OCI-LY3 (cell line): ENCODE results near the gene TAOK2.
"Not testable (repeated sequence)": the region's sequence is repeated elsewhere in the genome, so short reads cannot be mapped to it uniquely, and the experiment has no call there.

ENCODE experiments used
- H2AFZ ChIP-seq: fragments of 200-600, 300-600 bp; shearing (Covaris generic); 2 replicates; pipeline ENCODE4 v1.6.0; 2014; ENCODE audit warnings: antibody characterized with exemption, low read depth, low read length
- H3K27ac ChIP-seq: fragments of 200-600, 300-600 bp; sonication (generic); 2 replicates; pipeline ENCODE4 v1.5.1; 2014; ENCODE audit warnings: mild to moderate bottlenecking, low read length, moderate library complexity, mixed read lengths
- H3K27me3 ChIP-seq: fragments of 200-600, 300-600 bp; sonication (generic); 2 replicates; pipeline ENCODE4 v1.6.1; 2014; ENCODE audit warnings: low read depth, low read length, mixed read lengths
- H3K36me3 ChIP-seq: fragments of 200-600, 300-600 bp; sonication (generic); replicated peaks from 2 replicates; pipeline ENCODE3; 2014; ENCODE audit warnings: low read depth, low read length, mixed read lengths
- H3K4me1 ChIP-seq: fragments of 300-600, 200-600 bp; sonication (generic); 2 replicates; pipeline ENCODE4 v1.6.1; 2014; ENCODE audit warnings: low read length, mixed read lengths
- H3K4me2 ChIP-seq: fragments of 200-600, 300-600 bp; sonication (generic); 2 replicates; pipeline ENCODE4 v1.6.1; 2014; ENCODE audit warnings: low read length, mixed read lengths
- H3K4me3 ChIP-seq: fragments of 300-600, 200-600 bp; sonication (generic); 2 replicates; pipeline ENCODE4 v1.5.1; 2014; ENCODE audit warnings: antibody characterized with exemption, mild to moderate bottlenecking, low read length, moderate library complexity
- H3K79me2 ChIP-seq: fragments of 300-600, 200-600 bp; shearing (Covaris generic); 2 replicates; pipeline ENCODE4 v1.6.1; 2014; ENCODE audit warnings: mild to moderate bottlenecking, low read length, mixed read lengths
- H3K9ac ChIP-seq: fragments of 300-600, 200-600 bp; shearing (Covaris generic); 2 replicates; pipeline ENCODE4 v1.6.0; 2014; ENCODE audit warnings: mild to moderate bottlenecking, low read length, moderate library complexity
- H3K9me3 ChIP-seq: fragments of 200-600, 300-600 bp; shearing (Covaris generic); 2 replicates; pipeline ENCODE4 v1.6.1; 2014; ENCODE audit warnings: low read length, mixed read lengths; ENCODE audit not compliant: insufficient read depth
- H4K20me1 ChIP-seq: fragments of 200-600, 300-600 bp; sonication (generic); 2 replicates; pipeline ENCODE4 v1.6.1; 2016; ENCODE audit warnings: low read length, mixed read lengths; ENCODE audit not compliant: insufficient read depth
- EZH2phosphoT487 ChIP-seq: fragments of 200-600 bp; shearing (Covaris generic); IDR thresholded peaks from 2 replicates; pipeline ENCODE4 v1.6.1; 2018; ENCODE audit warnings: antibody characterized with exemption, mixed run types, low read depth
- TF ChIP-seq, protein P1 (sequence below): fragments of 200-600, 300-600 bp; sonication (generic); IDR thresholded peaks from 2 replicates; pipeline ENCODE4 v1.5.1; 2014; ENCODE audit warnings: antibody characterized with exemption, low read length, low read depth

TAOK2 gene

DNA sequence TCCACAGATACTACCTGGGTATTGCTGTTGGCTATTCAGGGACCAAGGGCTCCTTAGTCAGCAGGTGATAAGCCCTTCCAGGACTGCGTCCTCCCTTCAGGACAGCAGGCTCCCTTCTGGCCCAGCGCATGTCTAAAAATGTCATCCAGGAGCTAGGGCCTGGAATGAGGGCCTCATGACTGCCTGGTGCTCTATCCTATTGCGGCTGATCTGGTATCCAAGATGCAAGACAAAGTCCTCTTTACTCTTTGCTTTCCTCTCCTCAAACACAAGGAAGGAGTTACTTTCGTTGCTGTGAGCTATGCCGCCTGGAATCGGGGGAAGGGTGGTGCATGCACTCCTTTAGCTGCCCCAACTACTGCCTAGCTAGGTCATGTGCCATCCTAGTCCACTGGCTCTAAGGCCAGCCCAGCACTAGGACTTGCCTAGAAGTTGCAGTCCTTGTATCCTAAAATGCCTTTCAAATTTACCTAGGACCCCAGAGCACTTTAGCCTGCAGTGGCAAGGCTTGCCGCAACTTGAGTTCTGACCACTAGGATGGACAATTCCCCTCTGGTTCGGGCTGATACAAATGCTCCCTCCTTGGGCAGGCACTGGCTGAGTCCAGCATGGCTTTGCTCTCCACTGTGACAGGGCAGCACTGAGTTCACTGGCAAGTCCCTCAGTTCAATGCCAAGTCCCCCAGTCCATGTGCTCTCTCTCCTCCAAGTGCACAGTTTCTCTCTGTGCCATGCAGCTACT is 21.9 kb upstream of the TAOK2 start:
- no peaks in the 10 kb centered on the region for H3K79me2 ChIP-seq
- H3K27me3 ChIP-seq, result no peaks in the 10 kb centered on the region
- no peak overlapping the region for H3K4me2 ChIP-seq
- H2AFZ ChIP-seq, result no peak overlapping the region
- H3K4me1 ChIP-seq, result peaks cover 6% of the 10 kb centered on the region; the same call in 1 of the 2 replicates
- H3K36me3 ChIP-seq, result no peaks in the 10 kb centered on the region
- no peak overlapping the region for H3K4me3 ChIP-seq
- no peak overlapping the region for H3K9ac ChIP-seq
- no peak overlapping the region for H3K27ac ChIP-seq
- TF ChIP-seq, protein P1, sequence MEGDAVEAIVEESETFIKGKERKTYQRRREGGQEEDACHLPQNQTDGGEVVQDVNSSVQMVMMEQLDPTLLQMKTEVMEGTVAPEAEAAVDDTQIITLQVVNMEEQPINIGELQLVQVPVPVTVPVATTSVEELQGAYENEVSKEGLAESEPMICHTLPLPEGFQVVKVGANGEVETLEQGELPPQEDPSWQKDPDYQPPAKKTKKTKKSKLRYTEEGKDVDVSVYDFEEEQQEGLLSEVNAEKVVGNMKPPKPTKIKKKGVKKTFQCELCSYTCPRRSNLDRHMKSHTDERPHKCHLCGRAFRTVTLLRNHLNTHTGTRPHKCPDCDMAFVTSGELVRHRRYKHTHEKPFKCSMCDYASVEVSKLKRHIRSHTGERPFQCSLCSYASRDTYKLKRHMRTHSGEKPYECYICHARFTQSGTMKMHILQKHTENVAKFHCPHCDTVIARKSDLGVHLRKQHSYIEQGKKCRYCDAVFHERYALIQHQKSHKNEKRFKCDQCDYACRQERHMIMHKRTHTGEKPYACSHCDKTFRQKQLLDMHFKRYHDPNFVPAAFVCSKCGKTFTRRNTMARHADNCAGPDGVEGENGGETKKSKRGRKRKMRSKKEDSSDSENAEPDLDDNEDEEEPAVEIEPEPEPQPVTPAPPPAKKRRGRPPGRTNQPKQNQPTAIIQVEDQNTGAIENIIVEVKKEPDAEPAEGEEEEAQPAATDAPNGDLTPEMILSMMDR, result no peak
- no peak for TF ChIP-seq EZH2phosphoT487
- H4K20me1 ChIP-seq, result no peaks in the 10 kb centered on the region
- 0 out of 2 replicates have a peak, but pooled peaks cover 5% of the 10 kb centered on the region for H3K9me3 ChIP-seq

DNA sequence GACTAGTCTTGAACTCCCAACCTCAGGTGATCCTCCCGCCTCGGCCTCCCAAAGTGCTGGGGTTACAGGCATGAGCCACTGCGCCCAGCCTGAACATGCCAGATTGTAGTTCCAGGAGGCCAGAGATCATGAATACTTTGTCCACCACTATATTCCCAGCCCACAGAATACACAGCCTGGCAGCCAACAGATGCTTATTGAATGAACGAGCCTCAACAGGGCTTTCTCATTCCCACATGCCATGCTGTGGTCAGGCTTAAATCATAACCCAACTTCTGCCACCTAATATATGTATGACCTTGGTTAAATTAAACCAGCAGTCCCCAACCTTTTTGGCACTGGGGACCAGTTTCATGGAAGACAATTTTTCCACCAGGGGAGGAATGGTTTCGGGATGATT is 14.9 kb upstream of the TAOK2 start:
- Histone ChIP-seq H3K27me3 (no peaks in the 10 kb centered on the region), H3K9me3 (no peaks in the 10 kb centered on the region), H3K36me3 (no peaks in the 10 kb centered on the region), H3K79me2 (no peaks in the 10 kb centered on the region), H3K4me3 (no peak overlapping the region), H3K4me2 (no peak overlapping the region), H3K27ac (no peak overlapping the region), H4K20me1 (no peaks in the 10 kb centered on the region), H2AFZ (no peak overlapping the region), H3K4me1 (peaks cover 17% of the 10 kb centered on the region), H3K9ac (no peak overlapping the region)
- TF ChIP-seq EZH2phosphoT487, result no peak
- TF ChIP-seq, protein P1, result no peak

DNA sequence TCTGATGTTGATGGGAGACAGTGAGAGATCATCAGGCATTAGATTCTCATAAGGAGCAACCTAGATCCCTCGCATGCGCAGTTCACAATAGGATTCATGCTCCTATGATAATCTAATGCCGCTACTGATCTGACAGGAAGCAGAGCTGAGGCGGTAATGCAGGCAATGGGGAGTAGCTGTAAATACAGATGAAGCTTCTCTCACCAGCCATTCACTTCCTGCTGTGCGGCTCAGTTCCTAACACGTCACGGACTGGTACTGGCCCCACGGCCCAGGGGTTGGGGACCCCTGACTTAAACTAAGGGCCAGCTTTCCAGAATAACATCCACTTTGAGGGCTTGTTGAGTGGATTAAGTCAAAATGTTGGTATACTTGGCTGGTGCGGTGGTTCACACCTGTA is 14.4 kb upstream of the TAOK2 start:
- Histone ChIP-seq H3K9ac (no peak overlapping the region), H3K79me2 (no peaks in the 10 kb centered on the region)
- TF ChIP-seq, protein P1, result no peak
- TF ChIP-seq EZH2phosphoT487, result no peak

DNA sequence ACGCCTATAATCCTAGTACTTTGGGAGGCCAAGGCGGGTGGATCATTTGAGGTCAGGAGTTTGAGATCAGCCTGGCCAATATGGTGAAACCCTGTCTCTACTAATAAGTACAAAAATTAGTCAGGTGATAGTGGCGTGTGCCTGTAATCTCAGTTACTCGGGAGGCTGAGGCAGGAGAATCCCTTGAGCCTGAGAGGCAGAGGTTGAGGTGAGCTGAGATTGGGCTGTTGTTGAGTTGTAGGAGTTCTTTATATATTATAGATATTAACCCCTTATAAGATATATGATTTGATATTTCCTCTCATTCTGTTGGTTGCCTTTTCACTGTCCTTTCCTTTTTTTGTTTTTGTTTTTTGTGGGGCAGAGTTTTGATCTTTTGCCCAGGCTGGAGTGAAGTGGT is 13.8 kb upstream of the TAOK2 start:
- not testable (repeated sequence) for H4K20me1 ChIP-seq, H3K9ac ChIP-seq, H3K79me2 ChIP-seq, H3K27ac ChIP-seq, H3K36me3 ChIP-seq, H2AFZ ChIP-seq, H3K27me3 ChIP-seq, H3K4me2 ChIP-seq, H3K4me3 ChIP-seq, H3K9me3 ChIP-seq
- peaks cover 14% of the 10 kb centered on the region for H3K4me1 ChIP-seq

More for the DNA sequence above, 14.4 kb upstream of the TAOK2 start:
- no peak overlapping the region for H3K4me2 ChIP-seq
- no peak overlapping the region for H3K4me3 ChIP-seq
- no peaks in the 10 kb centered on the region for H4K20me1 ChIP-seq
- no peaks in the 10 kb centered on the region for H3K9me3 ChIP-seq
- H2AFZ ChIP-seq, result no peak overlapping the region
- peaks cover 17% of the 10 kb centered on the region for H3K4me1 ChIP-seq
- H3K27me3 ChIP-seq, result no peaks in the 10 kb centered on the region
- no peaks in the 10 kb centered on the region for H3K36me3 ChIP-seq
- no peak overlapping the region for H3K27ac ChIP-seq
